Transverse colon (tissue), 4 donors: ENCODE data around the gene EHF.

Experiments
- EP300 ChIP-seq: sonication (generic); formaldehyde crosslinking; IDR thresholded peaks from one replicate; pipeline ENCODE4 v1.6.1; 2017; ENCODE audit warnings: antibody characterized with exemption, low read depth
- POLR2A ChIP-seq: fragments of 450-650 bp; IDR thresholded peaks from one replicate; pipeline ENCODE4 v1.6.1; 2016; ENCODE audit warnings: antibody characterized with exemption, mild to moderate bottlenecking, moderate library complexity
- POLR2AphosphoS5 ChIP-seq, 3 donors: sonication (generic); formaldehyde crosslinking; IDR thresholded peaks; one replicate each; pipeline ENCODE4 v1.6.1; 2016; ENCODE audit warnings: antibody characterized with exemption in 3 of 3
- TF ChIP-seq, protein P1 (sequence below), 5 experiments: fragments of 200-600 bp in 3 of 5; fragments of 450-650 bp in 2 of 5; sonication (generic) in 3 of 5; IDR thresholded peaks; 1 replicate in 2 of 5; 2 replicates in 3 of 5; pipeline ENCODE4 v1.5.1; 2016 to 2017; ENCODE audit warnings: antibody characterized with exemption in 5 of 5, inconsistent platforms in 3 of 5, mild to moderate bottlenecking in 2 of 5, moderate library complexity in 1 of 5

DNA sequence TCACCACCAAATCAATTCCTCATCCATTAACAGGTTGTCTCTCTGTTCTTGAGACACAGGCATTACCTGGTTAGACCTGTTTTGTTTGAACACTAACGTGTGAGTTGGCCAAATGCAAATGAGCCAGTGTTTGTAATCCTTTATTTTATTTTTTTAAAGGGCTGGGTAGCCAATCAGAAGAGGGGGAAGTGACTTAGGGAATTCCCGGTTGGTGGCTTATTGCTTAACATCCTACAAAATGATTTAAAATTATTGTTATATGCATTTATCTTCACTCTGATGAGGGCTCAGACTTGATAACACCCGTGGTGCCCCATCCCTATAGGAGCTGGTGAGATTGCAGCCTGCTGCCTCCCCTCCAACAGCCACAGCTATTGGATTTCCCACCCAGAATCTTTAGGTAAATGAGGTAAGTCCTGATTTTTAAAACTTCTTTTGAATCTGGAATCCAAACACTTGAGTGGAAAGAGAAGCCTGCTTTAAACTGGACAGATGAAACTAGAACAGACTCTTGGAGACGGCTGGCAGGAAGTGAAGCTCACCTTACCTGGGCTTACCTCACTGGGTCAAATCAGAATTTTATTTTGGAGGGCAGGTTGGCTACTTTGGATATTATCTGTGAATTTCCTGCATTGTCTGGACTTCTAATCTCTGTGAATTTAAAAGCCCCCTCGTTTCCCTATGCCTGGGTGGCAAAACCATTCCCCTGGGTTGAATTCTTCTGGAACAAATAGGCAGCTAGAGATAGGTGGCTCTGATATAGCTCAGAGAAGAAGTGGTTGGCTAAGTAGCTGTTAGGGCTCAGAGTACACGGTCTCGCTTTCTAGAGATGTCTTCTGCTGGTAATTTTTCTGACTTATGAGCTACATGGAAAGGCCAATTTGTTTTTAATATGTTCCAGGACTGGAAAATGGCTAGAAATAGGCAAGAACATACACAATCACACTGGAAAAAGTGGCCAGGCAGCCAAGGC lies at the start of gene EHF:
- TF ChIP-seq, protein P1, sequence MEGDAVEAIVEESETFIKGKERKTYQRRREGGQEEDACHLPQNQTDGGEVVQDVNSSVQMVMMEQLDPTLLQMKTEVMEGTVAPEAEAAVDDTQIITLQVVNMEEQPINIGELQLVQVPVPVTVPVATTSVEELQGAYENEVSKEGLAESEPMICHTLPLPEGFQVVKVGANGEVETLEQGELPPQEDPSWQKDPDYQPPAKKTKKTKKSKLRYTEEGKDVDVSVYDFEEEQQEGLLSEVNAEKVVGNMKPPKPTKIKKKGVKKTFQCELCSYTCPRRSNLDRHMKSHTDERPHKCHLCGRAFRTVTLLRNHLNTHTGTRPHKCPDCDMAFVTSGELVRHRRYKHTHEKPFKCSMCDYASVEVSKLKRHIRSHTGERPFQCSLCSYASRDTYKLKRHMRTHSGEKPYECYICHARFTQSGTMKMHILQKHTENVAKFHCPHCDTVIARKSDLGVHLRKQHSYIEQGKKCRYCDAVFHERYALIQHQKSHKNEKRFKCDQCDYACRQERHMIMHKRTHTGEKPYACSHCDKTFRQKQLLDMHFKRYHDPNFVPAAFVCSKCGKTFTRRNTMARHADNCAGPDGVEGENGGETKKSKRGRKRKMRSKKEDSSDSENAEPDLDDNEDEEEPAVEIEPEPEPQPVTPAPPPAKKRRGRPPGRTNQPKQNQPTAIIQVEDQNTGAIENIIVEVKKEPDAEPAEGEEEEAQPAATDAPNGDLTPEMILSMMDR (IDR thresholded peaks at IDR 0.05), result peak in 2 of 5 experiments; percentile 28 to 32
- peak; percentile 90 for TF ChIP-seq POLR2A
- no peak for TF ChIP-seq EP300
- TF ChIP-seq POLR2AphosphoS5 (IDR thresholded peaks at IDR 0.05), result peak; percentile 75 to 94 (median 89)
